OCI-LY3 (cell line): ENCODE results near the gene RAI1.

Experiments
- EZH2phosphoT487 ChIP-seq: fragments of 200-600 bp; shearing (Covaris generic); IDR thresholded peaks from 2 replicates; pipeline ENCODE4 v1.6.1; 2018; ENCODE audit warnings: antibody characterized with exemption, mixed run types, low read depth
- TF ChIP-seq, protein P1 (sequence below): fragments of 200-600, 300-600 bp; sonication (generic); IDR thresholded peaks from 2 replicates; pipeline ENCODE4 v1.5.1; 2014; ENCODE audit warnings: antibody characterized with exemption, low read length, low read depth

DNA sequence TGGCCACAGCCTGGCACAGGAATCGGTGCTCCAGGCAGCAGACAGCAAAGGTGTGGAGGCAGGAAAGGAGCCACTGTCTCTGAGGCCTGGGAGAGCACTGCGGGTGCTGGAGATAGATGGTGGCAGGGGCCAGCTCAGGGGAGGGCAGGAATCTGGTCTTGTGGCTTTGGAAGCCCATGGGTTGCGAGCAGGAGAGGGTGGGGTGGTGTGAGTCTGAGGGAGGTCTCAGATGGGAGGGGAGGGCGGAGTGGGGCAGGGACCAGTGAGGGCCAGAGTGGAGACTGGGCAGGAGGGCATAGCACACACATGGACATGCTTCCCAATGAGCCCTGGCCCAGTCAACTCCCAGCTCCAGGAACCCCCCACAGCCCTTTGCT is 85.5 kb downstream of the RAI1 start:
- TF ChIP-seq, protein P1, sequence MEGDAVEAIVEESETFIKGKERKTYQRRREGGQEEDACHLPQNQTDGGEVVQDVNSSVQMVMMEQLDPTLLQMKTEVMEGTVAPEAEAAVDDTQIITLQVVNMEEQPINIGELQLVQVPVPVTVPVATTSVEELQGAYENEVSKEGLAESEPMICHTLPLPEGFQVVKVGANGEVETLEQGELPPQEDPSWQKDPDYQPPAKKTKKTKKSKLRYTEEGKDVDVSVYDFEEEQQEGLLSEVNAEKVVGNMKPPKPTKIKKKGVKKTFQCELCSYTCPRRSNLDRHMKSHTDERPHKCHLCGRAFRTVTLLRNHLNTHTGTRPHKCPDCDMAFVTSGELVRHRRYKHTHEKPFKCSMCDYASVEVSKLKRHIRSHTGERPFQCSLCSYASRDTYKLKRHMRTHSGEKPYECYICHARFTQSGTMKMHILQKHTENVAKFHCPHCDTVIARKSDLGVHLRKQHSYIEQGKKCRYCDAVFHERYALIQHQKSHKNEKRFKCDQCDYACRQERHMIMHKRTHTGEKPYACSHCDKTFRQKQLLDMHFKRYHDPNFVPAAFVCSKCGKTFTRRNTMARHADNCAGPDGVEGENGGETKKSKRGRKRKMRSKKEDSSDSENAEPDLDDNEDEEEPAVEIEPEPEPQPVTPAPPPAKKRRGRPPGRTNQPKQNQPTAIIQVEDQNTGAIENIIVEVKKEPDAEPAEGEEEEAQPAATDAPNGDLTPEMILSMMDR: no peak
- TF ChIP-seq EZH2phosphoT487: no peak
